ENCODE results near the gene GSDME.

- no peak for TF ChIP-seq POLR2A (IDR thresholded peaks at IDR 0.05)
- no peak for TF ChIP-seq CTCF (IDR thresholded peaks at IDR 0.05)
Observed at GRCh38 chr7:24783698-24784097, 26.4 kb upstream of the GSDME start.

All from lower leg skin (tissue), 3 donors.